DMS153 treated with DMSO at 0.1 percent for 48 hours (cell line): ENCODE data around the gene TMEM191B.
"Not testable (repeated sequence)": the region's sequence is repeated elsewhere in the genome, so short reads cannot be mapped to it uniquely, and the experiment has no call there.

Experiments used
- DNase-seq: peaks from one replicate; lab custom pipeline; 2025; ENCODE audit not compliant: unreplicated experiment; lab: John Stamatoyannopoulos, UW

Gene TMEM191B

GRCh38 chr22:18527752-18528596 is at the start of gene TMEM191B:
Gene TMEM191B (plus strand): TSS chr22:18527802. CDS start chr22:18527981, 179 bp downstream.
- DNase-seq: not testable (repeated sequence)

- not testable (repeated sequence) for DNase-seq
Observed at GRCh38 chr22:18496227-18496626, 31.4 kb upstream of the TMEM191B start.

- not testable (repeated sequence) for DNase-seq
Observed at GRCh38 chr22:18511327-18511726, 16.3 kb upstream of the TMEM191B start.

- not testable (repeated sequence) for DNase-seq
Observed at GRCh38 chr22:18512378-18512777, 15.2 kb upstream of the TMEM191B start.

GRCh38 chr22:18513454-18513853 is 14.1 kb upstream of the TMEM191B start:
- DNase-seq: not testable (repeated sequence)

GRCh38 chr22:18518061-18518460 is 9.5 kb upstream of the TMEM191B start, which contains the start of gene GGTLC3:
Gene GGTLC3 (minus strand): TSS chr22:18518161. CDS start chr22:18517897, 264 bp downstream.
- DNase-seq: not testable (repeated sequence)

- DNase-seq: not testable (repeated sequence)
Observed at GRCh38 chr22:18522762-18523161, 4.8 kb upstream of the TMEM191B start.

- not testable (repeated sequence) for DNase-seq
Observed at GRCh38 chr22:18523328-18523727, 4.3 kb upstream of the TMEM191B start.

GRCh38 chr22:18528597-18529415 is 1.2 kb downstream of the TMEM191B start:
- not testable (repeated sequence) for DNase-seq

- DNase-seq: not testable (repeated sequence)
Observed at GRCh38 chr22:18529416-18530145, 2.0 kb downstream of the TMEM191B start.

- not testable (repeated sequence) for DNase-seq
Observed at GRCh38 chr22:18533633-18534032, 6.0 kb downstream of the TMEM191B start.

- DNase-seq: not testable (repeated sequence)
Observed at GRCh38 chr22:18534315-18534714, 6.7 kb downstream of the TMEM191B start.

- DNase-seq: not testable (repeated sequence)
Observed at GRCh38 chr22:18539994-18540393, 12.4 kb downstream of the TMEM191B start.

GRCh38 chr22:18543400-18543799 is 15.8 kb downstream of the TMEM191B start:
- DNase-seq: not testable (repeated sequence)

GRCh38 chr22:18544615-18545014 is 17.0 kb downstream of the TMEM191B start:
- not testable (repeated sequence) for DNase-seq

- DNase-seq: not testable (repeated sequence)
Observed at GRCh38 chr22:18549458-18550179, 22.0 kb downstream of the TMEM191B start.

- not testable (repeated sequence) for DNase-seq
Observed at GRCh38 chr22:18551046-18551445, 23.4 kb downstream of the TMEM191B start.

GRCh38 chr22:18552839-18553597 is 25.4 kb downstream of the TMEM191B start:
- not testable (repeated sequence) for DNase-seq
